Amniotic epithelial cell (primary cell): ENCODE data around the gene FTMT.
"Not testable (repeated sequence)": the region's sequence is repeated elsewhere in the genome, so short reads cannot be mapped to it uniquely, and the experiment has no call there.

ENCODE experiments used
- DNase-seq: peaks from one replicate; pipeline ENCODE4 v3.0.0-alpha.2; 2010; ENCODE audit warnings: low read depth

The FTMT gene

GRCh38 chr5:121851643-121852574 is at the start of gene FTMT:
Gene FTMT (plus strand): TSS chr5:121851882. CDS start chr5:121851964, 82 bp downstream.
- no peak for DNase-seq

GRCh38 chr5:121805251-121805650 is 46.4 kb upstream of the FTMT start:
- DNase-seq = not testable (repeated sequence)

GRCh38 chr5:121805911-121806310 is 45.8 kb upstream of the FTMT start:
- no peak for DNase-seq

GRCh38 chr5:121816164-121816563 is 35.5 kb upstream of the FTMT start:
- no peak for DNase-seq

GRCh38 chr5:121819682-121820261 is 31.9 kb upstream of the FTMT start:
- DNase-seq = no peak

GRCh38 chr5:121833617-121834016 is 18.1 kb upstream of the FTMT start:
- no peak for DNase-seq

- no peak for DNase-seq
Observed at GRCh38 chr5:121834021-121834420, 17.7 kb upstream of the FTMT start.

GRCh38 chr5:121841892-121842291 is 9.8 kb upstream of the FTMT start:
- peak; percentile 17 for DNase-seq

GRCh38 chr5:121850272-121850671 is 1.4 kb upstream of the FTMT start:
- no peak for DNase-seq

GRCh38 chr5:121853850-121854249 is 2.2 kb downstream of the FTMT start:
- DNase-seq = no peak

GRCh38 chr5:121862801-121863200 is 11.1 kb downstream of the FTMT start:
- no peak for DNase-seq

GRCh38 chr5:121863753-121864285 is 12.1 kb downstream of the FTMT start:
- DNase-seq = no peak

- no peak for DNase-seq
Observed at GRCh38 chr5:121867403-121867802, 15.7 kb downstream of the FTMT start.

- DNase-seq = peak; percentile 39
Observed at GRCh38 chr5:121870489-121870888, 18.8 kb downstream of the FTMT start.

GRCh38 chr5:121872856-121873255 is 21.2 kb downstream of the FTMT start:
- no peak for DNase-seq

- DNase-seq = no peak
Observed at GRCh38 chr5:121873409-121873808, 21.7 kb downstream of the FTMT start.

- peak; percentile 12 for DNase-seq
Observed at GRCh38 chr5:121885630-121886029, 33.9 kb downstream of the FTMT start.

GRCh38 chr5:121887727-121888126 is 36.0 kb downstream of the FTMT start:
- no peak for DNase-seq

GRCh38 chr5:121890297-121890858 is 38.7 kb downstream of the FTMT start:
- no peak for DNase-seq

GRCh38 chr5:121897341-121897740 is 45.7 kb downstream of the FTMT start:
- no peak for DNase-seq

- DNase-seq = no peak
Observed at GRCh38 chr5:121899346-121899745, 47.7 kb downstream of the FTMT start.
